ENCODE data around the gene VSNL1.
"Not testable (repeated sequence)": the region's sequence is repeated elsewhere in the genome, so short reads cannot be mapped to it uniquely, and the experiment has no call there.

The VSNL1 gene

DNA sequence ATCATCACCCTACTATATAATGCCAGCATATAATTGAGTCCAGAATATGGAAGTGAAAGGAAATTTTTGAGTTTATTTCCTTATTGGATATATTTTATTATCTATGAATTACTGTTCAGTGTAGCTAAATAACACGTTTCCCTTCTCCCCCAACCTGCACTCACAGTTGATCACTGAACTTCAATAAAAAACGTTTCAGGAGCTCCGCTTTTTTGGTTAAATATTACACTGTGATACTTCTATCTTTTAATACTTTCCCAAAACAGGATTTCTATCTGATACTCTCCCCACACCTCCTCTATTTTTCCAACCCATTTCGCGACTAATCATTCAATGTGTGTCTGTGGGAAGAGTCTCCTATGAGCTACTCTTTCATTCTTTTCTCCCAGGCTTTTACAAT is 7.2 kb downstream of the VSNL1 start:
- TF ChIP-seq, protein P1, sequence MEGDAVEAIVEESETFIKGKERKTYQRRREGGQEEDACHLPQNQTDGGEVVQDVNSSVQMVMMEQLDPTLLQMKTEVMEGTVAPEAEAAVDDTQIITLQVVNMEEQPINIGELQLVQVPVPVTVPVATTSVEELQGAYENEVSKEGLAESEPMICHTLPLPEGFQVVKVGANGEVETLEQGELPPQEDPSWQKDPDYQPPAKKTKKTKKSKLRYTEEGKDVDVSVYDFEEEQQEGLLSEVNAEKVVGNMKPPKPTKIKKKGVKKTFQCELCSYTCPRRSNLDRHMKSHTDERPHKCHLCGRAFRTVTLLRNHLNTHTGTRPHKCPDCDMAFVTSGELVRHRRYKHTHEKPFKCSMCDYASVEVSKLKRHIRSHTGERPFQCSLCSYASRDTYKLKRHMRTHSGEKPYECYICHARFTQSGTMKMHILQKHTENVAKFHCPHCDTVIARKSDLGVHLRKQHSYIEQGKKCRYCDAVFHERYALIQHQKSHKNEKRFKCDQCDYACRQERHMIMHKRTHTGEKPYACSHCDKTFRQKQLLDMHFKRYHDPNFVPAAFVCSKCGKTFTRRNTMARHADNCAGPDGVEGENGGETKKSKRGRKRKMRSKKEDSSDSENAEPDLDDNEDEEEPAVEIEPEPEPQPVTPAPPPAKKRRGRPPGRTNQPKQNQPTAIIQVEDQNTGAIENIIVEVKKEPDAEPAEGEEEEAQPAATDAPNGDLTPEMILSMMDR (IDR thresholded peaks at IDR 0.05; ENCODE audit: unreplicated experiment in 3 of 3): no peak
- H3K27me3 Mint-ChIP-seq (ENCODE audit: low read depth): peaks cover 52% of the 10 kb centered on the region

DNA sequence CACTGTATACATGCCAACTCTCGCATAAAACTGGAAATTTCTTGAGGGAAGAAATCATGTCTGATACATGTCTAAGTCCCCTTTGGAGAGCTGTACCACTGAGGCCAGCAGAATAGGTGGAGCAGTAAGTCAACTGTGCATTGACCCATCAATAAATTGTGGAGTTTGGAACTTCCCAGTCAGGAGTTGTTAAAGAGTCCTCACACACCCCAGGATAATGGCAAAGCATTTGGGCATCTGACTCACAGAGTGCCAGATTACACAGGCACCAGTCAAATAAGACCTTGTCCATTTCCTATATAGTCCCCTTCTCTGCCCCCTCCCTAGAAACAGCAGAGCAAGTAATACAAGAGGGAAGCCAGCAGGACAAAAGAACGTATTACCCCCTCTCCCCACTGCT is 10.4 kb downstream of the VSNL1 start:
- Mint-ChIP-seq H3K27me3 (ENCODE audit: low read depth) (peaks cover 26% of the 10 kb centered on the region), H3K4me1 (no peaks in the 10 kb centered on the region), H3K27ac (no peak overlapping the region), H3K36me3 (ENCODE audit: low read depth) (no peaks in the 10 kb centered on the region), H3K4me3 (no peak overlapping the region), H3K9me3 (no peaks in the 10 kb centered on the region)
- TF ChIP-seq, protein P1 (IDR thresholded peaks at IDR 0.05; ENCODE audit: unreplicated experiment in 3 of 3): no peak

More for the DNA sequence above, 7.2 kb downstream of the VSNL1 start:
- H3K36me3 Mint-ChIP-seq (ENCODE audit: low read depth): no peaks in the 10 kb centered on the region
- peaks cover 10% of the 10 kb centered on the region for H3K4me1 Mint-ChIP-seq
- H3K27ac Mint-ChIP-seq: peak overlapping the region in 1 of 3 experiments; percentile 28
- no peaks in the 10 kb centered on the region for H3K9me3 Mint-ChIP-seq
- no peak overlapping the region for H3K4me3 Mint-ChIP-seq

DNA sequence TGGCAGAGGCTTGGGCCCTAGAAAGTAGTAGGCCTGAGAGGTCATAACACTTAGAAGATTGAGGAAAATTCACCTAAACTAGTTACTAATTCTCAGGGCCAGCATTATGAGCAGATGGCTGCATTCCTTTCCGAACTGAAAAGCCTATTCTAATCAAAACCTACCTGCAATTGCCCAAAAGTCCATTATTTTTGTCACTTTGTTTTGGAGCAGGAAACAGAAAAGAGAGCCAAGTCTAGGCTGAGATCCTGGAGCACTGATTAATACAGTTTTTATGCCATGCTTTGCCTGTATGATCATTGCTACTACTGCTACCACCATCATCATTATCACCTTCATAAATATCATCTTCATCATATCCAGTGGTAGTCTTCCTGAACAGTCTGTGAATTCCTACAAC is 14.7 kb downstream of the VSNL1 start:
- no peak overlapping the region for H3K4me3 Mint-ChIP-seq
- H3K27ac Mint-ChIP-seq: peak overlapping the region in 1 of 3 experiments; percentile 51
- TF ChIP-seq, protein P1 (IDR thresholded peaks at IDR 0.05; ENCODE audit: unreplicated experiment in 3 of 3): no peak
- H3K4me1 Mint-ChIP-seq: peaks cover 4% of the 10 kb centered on the region
- no peaks in the 10 kb centered on the region for H3K27me3 Mint-ChIP-seq (ENCODE audit: low read depth)
- H3K9me3 Mint-ChIP-seq: no peaks in the 10 kb centered on the region
- no peaks in the 10 kb centered on the region for H3K36me3 Mint-ChIP-seq (ENCODE audit: low read depth)

DNA sequence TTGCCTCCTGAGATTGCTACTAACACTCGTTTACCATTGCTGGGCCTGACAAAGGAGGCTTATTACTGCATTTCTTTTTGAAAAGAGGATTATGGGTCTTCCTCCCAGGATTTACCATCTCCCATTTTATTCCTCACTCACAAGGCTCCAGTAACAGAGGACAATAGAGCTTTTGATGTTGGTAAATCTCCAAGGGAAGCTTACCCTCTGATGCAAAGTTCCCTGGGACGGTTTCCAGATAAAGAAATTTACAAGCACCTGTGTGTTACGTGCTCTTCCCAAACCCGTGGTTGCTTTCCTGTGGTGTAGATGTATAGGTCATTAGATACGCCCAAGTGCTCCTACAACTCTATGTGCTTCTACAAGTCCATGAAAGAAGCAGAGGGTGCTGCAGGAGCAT is 17.1 kb downstream of the VSNL1 start:
- TF ChIP-seq, protein P1 (IDR thresholded peaks at IDR 0.05; ENCODE audit: unreplicated experiment in 3 of 3): no peak
- H3K27ac Mint-ChIP-seq: no peak overlapping the region
- no peaks in the 10 kb centered on the region for H3K36me3 Mint-ChIP-seq (ENCODE audit: low read depth)
- peaks cover 6% of the 10 kb centered on the region for H3K27me3 Mint-ChIP-seq (ENCODE audit: low read depth)
- H3K4me3 Mint-ChIP-seq: no peak overlapping the region
- peaks cover 4% of the 10 kb centered on the region for H3K4me1 Mint-ChIP-seq
- H3K9me3 Mint-ChIP-seq: no peaks in the 10 kb centered on the region

DNA sequence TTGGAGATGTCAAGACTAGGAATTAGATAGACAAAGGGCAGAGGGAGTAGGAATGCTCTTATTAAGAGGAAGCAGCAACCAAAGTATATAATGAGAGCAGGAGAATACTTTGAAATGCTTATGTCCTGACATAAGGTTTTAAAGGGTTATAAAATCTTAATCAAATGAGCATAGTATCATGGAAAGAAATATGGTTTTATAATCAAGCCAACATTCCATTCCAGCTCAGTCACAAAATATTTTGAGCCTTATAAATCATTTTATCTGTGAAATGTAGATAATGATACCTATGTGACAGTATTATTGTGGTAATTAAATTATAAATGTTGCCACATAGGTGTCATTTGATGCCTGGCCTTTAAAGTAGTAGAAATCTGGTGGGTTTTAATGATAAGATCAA is 17.6 kb downstream of the VSNL1 start:
- peaks cover 4% of the 10 kb centered on the region for H3K4me1 Mint-ChIP-seq
- H3K27me3 Mint-ChIP-seq (ENCODE audit: low read depth): peaks cover 6% of the 10 kb centered on the region
- TF ChIP-seq, protein P1 (IDR thresholded peaks at IDR 0.05; ENCODE audit: unreplicated experiment in 3 of 3): no peak
- no peaks in the 10 kb centered on the region for H3K36me3 Mint-ChIP-seq (ENCODE audit: low read depth)
- H3K27ac Mint-ChIP-seq: no peak overlapping the region
- no peak overlapping the region for H3K4me3 Mint-ChIP-seq
- H3K9me3 Mint-ChIP-seq: no peaks in the 10 kb centered on the region

DNA sequence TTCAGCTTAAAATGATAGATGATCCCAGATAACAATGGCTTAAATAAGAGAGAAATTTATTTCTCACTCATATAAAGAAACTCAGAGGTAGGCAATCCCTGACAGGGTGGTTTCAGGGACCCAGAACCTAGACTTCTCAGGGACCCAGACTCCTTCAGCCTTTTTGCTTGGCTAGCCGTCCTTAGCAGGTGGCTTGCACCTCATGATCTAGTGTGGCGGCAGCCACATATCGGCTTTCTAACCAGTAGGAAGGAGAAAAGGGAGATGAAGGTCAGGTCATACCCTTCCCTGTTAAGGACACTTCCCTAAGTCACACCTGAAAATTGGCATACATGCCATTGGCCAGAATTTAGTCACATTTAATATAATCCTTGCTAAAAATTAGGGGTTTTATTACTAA is 18.4 kb downstream of the VSNL1 start:
- Mint-ChIP-seq H3K27ac (no peak overlapping the region), H3K4me3 (no peak overlapping the region), H3K9me3 (no peaks in the 10 kb centered on the region), H3K4me1 (peaks cover 4% of the 10 kb centered on the region), H3K27me3 (ENCODE audit: low read depth) (peaks cover 6% of the 10 kb centered on the region), H3K36me3 (ENCODE audit: low read depth) (no peaks in the 10 kb centered on the region)
- TF ChIP-seq, protein P1 (IDR thresholded peaks at IDR 0.05; ENCODE audit: unreplicated experiment in 3 of 3): no peak

DNA sequence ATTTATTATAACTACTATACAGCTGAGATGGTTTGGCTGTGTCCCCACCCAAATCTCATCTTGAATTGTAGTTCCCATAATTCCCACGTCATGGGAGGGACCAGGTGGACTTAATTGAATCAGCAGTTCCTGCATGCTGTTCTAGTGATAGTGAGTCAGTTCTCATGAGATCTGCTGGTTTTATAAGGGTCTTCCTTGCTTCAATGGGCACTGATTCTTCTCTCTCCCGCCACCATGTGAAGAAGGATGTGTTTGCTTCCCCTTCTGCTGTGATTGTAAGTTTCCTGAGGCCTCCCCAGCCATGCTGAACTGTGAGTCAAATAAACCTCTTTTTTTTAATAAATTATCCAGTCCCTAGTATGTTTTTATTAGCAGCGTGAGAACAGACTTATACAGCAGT is 25.2 kb downstream of the VSNL1 start:
- not testable (repeated sequence) for H3K9me3 Mint-ChIP-seq; H3K4me1 Mint-ChIP-seq; H3K4me3 Mint-ChIP-seq; H3K27ac Mint-ChIP-seq; H3K36me3 Mint-ChIP-seq (ENCODE audit: low read depth); H3K27me3 Mint-ChIP-seq (ENCODE audit: low read depth)

Data from nephron (organoid).